Measurements from ENCODE around the gene HOGA1.
"Not testable (repeated sequence)": the region's sequence is repeated elsewhere in the genome, so short reads cannot be mapped to it uniquely, and the experiment has no call there.

HOGA1 gene

GRCh38 chr10:97607095-97607636 lies 23.0 kb downstream of the HOGA1 start:
- DNase-seq (ENCODE audit: low read depth in 3 of 3, low spot score in 1 of 3): no peak

- DNase-seq (ENCODE audit: low read depth in 3 of 3, low spot score in 1 of 3): no peak
Observed at GRCh38 chr10:97608991-97609561, 24.9 kb downstream of the HOGA1 start.

DNA sequence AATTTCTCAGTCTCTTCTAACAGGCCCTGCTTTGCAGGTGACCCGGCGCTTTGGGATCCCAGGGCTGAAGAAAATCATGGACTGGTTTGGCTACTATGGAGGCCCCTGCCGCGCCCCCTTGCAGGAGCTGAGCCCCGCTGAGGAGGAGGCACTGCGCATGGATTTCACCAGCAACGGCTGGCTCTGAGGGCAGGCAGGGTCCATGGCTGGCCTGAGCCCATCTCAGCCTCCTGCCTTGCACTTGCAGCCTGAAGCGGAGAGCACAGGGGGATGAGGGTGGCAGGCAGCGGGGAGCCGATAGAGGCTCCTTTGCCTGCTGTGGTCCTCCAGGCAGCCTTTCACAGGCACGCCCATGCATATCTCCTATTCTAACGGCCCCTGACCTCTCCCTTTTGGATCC lies 27.3 kb downstream of the HOGA1 start:
- no peak for DNase-seq (ENCODE audit: low read depth in 3 of 3, low spot score in 1 of 3)

- DNase-seq (ENCODE audit: low read depth in 3 of 3, low spot score in 1 of 3): no peak
Observed at GRCh38 chr10:97612386-97612785, 28.2 kb downstream of the HOGA1 start.

DNA sequence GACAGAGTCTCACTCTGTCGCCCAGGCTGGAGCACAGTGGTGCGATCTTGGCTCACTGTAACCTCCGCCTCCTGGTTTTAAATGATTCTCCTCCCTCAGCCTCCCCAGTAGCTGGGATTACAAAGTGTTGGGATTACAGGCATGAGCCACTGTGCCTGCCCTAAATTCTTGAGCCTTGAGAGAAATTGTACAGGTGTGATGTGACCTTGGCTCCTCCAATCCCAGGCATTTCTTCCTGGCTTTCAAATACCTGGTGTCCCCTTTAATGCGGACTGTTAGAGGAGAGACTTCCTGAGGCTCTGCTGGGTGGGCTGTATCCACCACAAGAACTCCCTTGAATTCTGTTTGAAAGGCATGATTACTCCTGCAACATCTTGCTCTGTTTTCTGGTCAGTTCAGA lies 34.1 kb downstream of the HOGA1 start:
- no peak for DNase-seq (ENCODE audit: low read depth in 3 of 3, low spot score in 1 of 3)

DNA sequence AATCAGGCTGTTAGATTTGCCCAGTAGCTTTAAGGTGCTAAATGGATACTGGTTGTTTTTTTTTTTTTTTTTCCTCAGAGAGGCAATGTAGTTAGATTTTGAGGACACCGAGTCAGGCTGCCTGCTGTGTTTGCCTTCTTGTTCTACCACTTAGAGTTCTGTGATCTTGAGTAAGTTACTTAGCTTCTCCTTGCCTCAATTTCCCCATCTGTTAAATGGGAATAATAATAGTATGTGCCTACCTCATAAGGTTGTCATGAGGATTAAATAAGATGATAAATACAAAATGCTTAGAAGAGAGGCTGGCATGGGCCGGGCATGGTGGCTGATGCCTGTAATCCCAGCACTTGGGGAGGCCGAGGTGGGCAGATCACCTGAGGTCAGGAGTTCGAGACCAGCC lies 34.5 kb downstream of the HOGA1 start:
- DNase-seq (ENCODE audit: low read depth in 3 of 3, low spot score in 1 of 3): no peak

- no peak for DNase-seq (ENCODE audit: low read depth in 3 of 3, low spot score in 1 of 3)
Observed at GRCh38 chr10:97623277-97623676, 39.1 kb downstream of the HOGA1 start.

GRCh38 chr10:97627731-97628130 lies 43.5 kb downstream of the HOGA1 start:
- no peak for DNase-seq (ENCODE audit: low read depth in 3 of 3, low spot score in 1 of 3)

GRCh38 chr10:97628228-97628627 lies 44.0 kb downstream of the HOGA1 start:
- no peak for DNase-seq (ENCODE audit: low read depth in 3 of 3, low spot score in 1 of 3)

- DNase-seq (ENCODE audit: low read depth in 3 of 3, low spot score in 1 of 3): no peak
Observed at GRCh38 chr10:97629289-97629688, 45.1 kb downstream of the HOGA1 start.

GRCh38 chr10:97631098-97631497 lies 46.9 kb downstream of the HOGA1 start:
- DNase-seq (ENCODE audit: low read depth in 3 of 3, low spot score in 1 of 3): no peak

GRCh38 chr10:97632949-97633884 lies 49.0 kb downstream of the HOGA1 start, which contains the start of gene MORN4:
TSS of gene MORN4 (minus strand) at chr10:97633500. CDS start at chr10:97619653, 13,847 bp downstream.
- DNase-seq (ENCODE audit: low read depth in 3 of 3, low spot score in 1 of 3): peak; percentile 79 to 82 (median 81)

GRCh38 chr10:97633921-97634320 lies 49.7 kb downstream of the HOGA1 start:
- no peak for DNase-seq (ENCODE audit: low read depth in 3 of 3, low spot score in 1 of 3)

- no peak for DNase-seq (ENCODE audit: low read depth in 3 of 3, low spot score in 1 of 3)
Observed at GRCh38 chr10:97635577-97635976, 51.4 kb downstream of the HOGA1 start.

DNA sequence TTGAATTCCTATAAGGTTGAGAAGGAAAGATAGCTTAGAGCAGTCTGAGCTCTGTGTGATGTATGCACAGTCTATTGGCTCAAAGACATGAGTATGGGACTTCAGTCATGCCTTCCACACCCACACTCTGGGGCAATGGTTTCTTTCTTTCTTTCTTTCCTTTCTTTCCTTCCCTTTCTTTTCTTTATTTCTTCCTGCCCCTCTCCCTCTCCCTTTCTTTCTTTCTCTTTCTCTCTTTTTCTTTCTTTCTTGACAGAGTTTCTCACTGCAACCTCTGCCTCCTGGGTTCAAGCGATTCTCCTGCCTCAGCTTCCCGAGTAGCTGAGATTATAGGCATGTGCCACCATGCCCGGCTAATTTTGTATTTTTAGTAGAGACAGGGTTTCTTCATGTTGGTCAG lies 54.9 kb downstream of the HOGA1 start:
- DNase-seq (ENCODE audit: low read depth in 3 of 3, low spot score in 1 of 3): not testable (repeated sequence)

DNA sequence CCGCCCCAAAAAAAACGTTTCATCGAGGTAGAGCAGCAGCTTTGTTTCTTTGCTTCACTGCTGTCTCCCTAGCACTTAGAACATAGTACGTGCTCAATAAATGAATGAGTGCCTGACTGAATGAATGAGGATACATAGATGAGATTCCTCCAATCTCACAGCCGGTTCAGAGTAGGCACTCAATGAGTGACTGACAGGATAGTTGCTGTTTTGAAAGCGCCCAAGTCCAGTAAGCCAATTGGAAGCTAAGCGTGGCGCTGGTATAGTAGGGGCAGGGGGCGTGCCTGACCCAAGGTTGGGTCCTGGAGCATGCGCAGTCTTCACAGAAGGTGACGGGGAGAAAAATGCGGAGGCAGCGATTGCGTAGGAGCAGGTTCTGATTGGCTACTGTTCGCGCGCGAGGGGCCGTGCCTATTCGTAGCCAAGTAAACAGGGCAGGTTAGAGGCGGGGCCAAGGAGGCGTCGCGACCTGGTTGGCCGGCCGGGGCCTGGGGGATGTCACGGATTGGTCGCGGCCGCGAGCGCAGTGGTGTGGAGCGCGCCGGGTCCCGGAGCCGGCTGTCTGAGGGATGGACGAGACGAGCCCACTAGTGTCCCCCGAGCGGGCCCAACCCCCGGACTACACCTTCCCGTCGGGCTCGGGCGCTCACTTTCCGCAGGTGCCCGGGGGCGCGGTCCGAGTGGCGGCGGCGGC lies 56.1 kb downstream of the HOGA1 start, which contains the start of gene PI4K2A:
Gene PI4K2A, plus strand, starts transcription at position 498 of the 694 bp plus-strand sequence. Its CDS starts 72 bp downstream, at position 570.
- peak; percentile 94 to 98 (median 96) for DNase-seq (ENCODE audit: low read depth in 3 of 3, low spot score in 1 of 3)

- DNase-seq (ENCODE audit: low read depth in 3 of 3, low spot score in 1 of 3): no peak
Observed at GRCh38 chr10:97640868-97641811, 57.0 kb downstream of the HOGA1 start.

DNA sequence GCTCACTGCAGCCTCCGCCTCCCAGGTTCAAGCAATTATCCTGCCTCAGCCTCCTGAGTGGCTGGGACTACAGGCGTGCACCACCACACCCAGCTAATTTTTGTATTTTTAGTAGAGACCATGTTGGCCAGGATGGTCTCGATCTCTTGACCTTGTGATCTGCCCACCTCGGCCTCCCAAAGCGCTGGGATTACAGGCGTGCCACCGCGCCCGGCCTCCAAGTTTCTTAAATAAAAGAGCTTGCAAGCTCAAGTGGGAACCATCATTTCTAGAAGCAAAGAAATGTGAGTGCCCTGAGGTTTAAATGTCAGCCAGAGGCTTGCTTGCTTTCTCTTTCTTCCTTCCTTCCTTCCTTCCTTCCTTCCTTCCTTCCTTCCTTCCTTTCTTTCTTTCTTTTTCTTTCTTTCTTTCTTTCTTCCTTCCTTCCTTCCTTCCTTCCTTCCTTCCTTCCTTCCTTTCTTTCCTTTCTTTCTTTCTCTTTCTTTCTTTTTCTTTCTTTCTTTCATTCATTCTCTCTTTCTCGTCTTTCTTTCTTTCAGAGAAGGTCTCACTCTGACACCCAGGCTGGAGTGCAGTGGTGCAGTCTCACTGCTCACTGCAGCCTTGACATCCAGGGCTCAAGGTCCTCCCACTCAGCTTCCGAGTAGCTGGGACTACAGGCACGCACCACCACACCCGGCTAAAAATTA lies 58.4 kb downstream of the HOGA1 start:
- DNase-seq (ENCODE audit: low read depth in 3 of 3, low spot score in 1 of 3): not testable (repeated sequence)

- no peak for DNase-seq (ENCODE audit: low read depth in 3 of 3, low spot score in 1 of 3)
Observed at GRCh38 chr10:97643441-97643985, 59.3 kb downstream of the HOGA1 start.
